Ovary (tissue), 1 donor: Measurements from ENCODE around the gene UGP2.

Experiments
- EP300 ChIP-seq: sonication (generic); formaldehyde crosslinking; IDR thresholded peaks from one replicate; pipeline ENCODE4 v1.6.1; 2017; ENCODE audit warnings: antibody characterized with exemption
- POLR2A ChIP-seq: fragments of 450-650 bp; IDR thresholded peaks from one replicate; pipeline ENCODE4 v1.6.1; 2017; ENCODE audit warnings: antibody characterized with exemption, mild to moderate bottlenecking, moderate library complexity

- TF ChIP-seq EP300 (no peak), POLR2A (no peak)
These were observed 44.9 kb upstream of the UGP2 start for GRCh38 chr2:63796796-63797195.
